Endodermal cell (in vitro differentiated cells): ENCODE results near the gene LGALS14. TPM values are rescaled to one million over a fixed set of nuclear protein-coding genes. Genes with fewer than 3 reads are reported as not detected.
"Not testable (repeated sequence)": the region's sequence is repeated elsewhere in the genome, so short reads cannot be mapped to it uniquely, and the experiment has no call there.

Source experiments
- DNase-seq: peaks from one replicate; pipeline ENCODE4 v3.0.0-alpha.2; 2017
- H3K27ac ChIP-seq: 2 replicates; pipeline ENCODE4 v1.5.1; 2013; ENCODE audit warnings: mild to moderate bottlenecking, low read depth, low read length, moderate library complexity
- H3K27me3 ChIP-seq: 2 replicates; pipeline ENCODE4 v1.6.1; 2013; ENCODE audit warnings: mild to moderate bottlenecking, low read length, moderate library complexity; ENCODE audit not compliant: insufficient read depth, control insufficient read depth, poor library complexity, severe bottlenecking
- H3K36me3 ChIP-seq: 2 replicates; pipeline ENCODE4 v1.7.0; 2013; ENCODE audit warnings: mild to moderate bottlenecking, low read length, moderate library complexity; ENCODE audit not compliant: control insufficient read depth, insufficient read depth
- H3K4me1 ChIP-seq: one replicate; pipeline ENCODE4 v1.7.0; 2013; ENCODE audit warnings: low read length; ENCODE audit not compliant: control insufficient read depth, insufficient read depth
- H3K4me3 ChIP-seq: 2 replicates; pipeline ENCODE4 v1.5.1; 2013; ENCODE audit warnings: mild to moderate bottlenecking, low read length, moderate library complexity
- H3K9ac ChIP-seq: 2 replicates; pipeline ENCODE4 v1.6.1; 2013; ENCODE audit warnings: mild to moderate bottlenecking, low read length, moderate library complexity; ENCODE audit not compliant: poor library complexity, severe bottlenecking; ENCODE audit errors: extremely low read depth
- H3K9me3 ChIP-seq: 2 replicates; pipeline ENCODE4 v1.6.1; 2013; ENCODE audit warnings: mild to moderate bottlenecking, low read length, moderate library complexity; ENCODE audit not compliant: control insufficient read depth
- H3K27ac Mint-ChIP-seq: 2 replicates; pipeline ENCODE4 v1.8.0; 2020; ENCODE audit warnings: mixed read lengths
- H3K27me3 Mint-ChIP-seq: 2 replicates; pipeline ENCODE4 v1.8.0; 2021; ENCODE audit warnings: mild to moderate bottlenecking, mixed read lengths; ENCODE audit not compliant: insufficient read depth
- H3K36me3 Mint-ChIP-seq: 2 replicates; pipeline ENCODE4 v1.8.0; 2020; ENCODE audit warnings: low read depth, mixed read lengths
- H3K4me1 Mint-ChIP-seq: 2 replicates; pipeline ENCODE4 v1.8.0; 2020; ENCODE audit warnings: mixed read lengths
- H3K4me3 Mint-ChIP-seq: 2 replicates; pipeline ENCODE4 v1.8.0; 2020; ENCODE audit warnings: mild to moderate bottlenecking, moderate library complexity, mixed read lengths
- H3K9me3 Mint-ChIP-seq: 2 replicates; pipeline ENCODE4 v1.8.0; 2020; ENCODE audit warnings: mild to moderate bottlenecking, mixed read lengths
- CTCF ChIP-seq: fragments of 200-600 bp; sonication (generic); conservative IDR thresholded peaks from 2 replicates; pipeline ENCODE4 v1.5.0; 2021; ENCODE audit warnings: antibody characterized with exemption, mild to moderate bottlenecking
- WGBS, 2 experiments: methylation state at CpG; one replicate each; pipeline versions ENCODE4 v1.1.5 to v1.1.7; 2013; ENCODE audit warnings: missing lambda C conversion rate in 2 of 2, mixed read lengths in 1 of 2; ENCODE audit not compliant: insufficient coverage in 1 of 2, insufficient read length in 1 of 2; 5-methylcytosine and 5-hydroxymethylcytosine counted together
- total RNA-seq, 2 donors: library from RNA; stranded (reverse); fragmentation: NEBNext Ultra II Directional in 1 of 2; extraction: Animal tissue kit (Norgen Biotek cat#: 25700) in 1 of 2; gene quantifications; 2 replicates in 1 of 2; 3 replicates in 1 of 2; pipeline ENCODE4 v1.2.1, GENCODE V29; 2021

The LGALS14 gene
- total RNA-seq, 2 donors from 2014 or later = not detected

GRCh38 chr19:39708594-39708993 lies 4.3 kb downstream of the LGALS14 start:
- H3K4me1 Mint-ChIP-seq = no peaks in the 10 kb centered on the region
- H3K27ac ChIP-seq = no peak overlapping the region
- no peak overlapping the region for H3K4me3 ChIP-seq
- DNase-seq = no peak
- WGBS, 2 experiments = 83 to 98% methylated on average over 5 to 6 of the region's 6 CpGs
- H3K27ac Mint-ChIP-seq = no peak overlapping the region
- H3K36me3 Mint-ChIP-seq = no peaks in the 10 kb centered on the region
- no peaks in the 10 kb centered on the region for H3K9me3 ChIP-seq
- no peak overlapping the region for H3K4me3 Mint-ChIP-seq
- TF ChIP-seq CTCF = no peak
- H3K27me3 ChIP-seq = no peaks in the 10 kb centered on the region
- H3K27me3 Mint-ChIP-seq = no peaks in the 10 kb centered on the region
- no peaks in the 10 kb centered on the region for H3K36me3 ChIP-seq
- peaks cover 3% of the 10 kb centered on the region for H3K9me3 Mint-ChIP-seq
- no peaks in the 10 kb centered on the region for H3K4me1 ChIP-seq
- no peak overlapping the region for H3K9ac ChIP-seq

- Mint-ChIP-seq H3K4me1 (no peaks in the 10 kb centered on the region), H3K4me3 (no peak overlapping the region), H3K27ac (no peak overlapping the region), H3K27me3 (no peaks in the 10 kb centered on the region), H3K36me3 (no peaks in the 10 kb centered on the region), H3K9me3 (peaks cover 3% of the 10 kb centered on the region)
- no peak for DNase-seq
- H3K27ac ChIP-seq = no peak overlapping the region
- H3K4me3 ChIP-seq = no peak overlapping the region
- no peak for TF ChIP-seq CTCF
- no peaks in the 10 kb centered on the region for H3K27me3 ChIP-seq
- no peaks in the 10 kb centered on the region for H3K4me1 ChIP-seq
- no peaks in the 10 kb centered on the region for H3K9me3 ChIP-seq
- no peak overlapping the region for H3K9ac ChIP-seq
- no peaks in the 10 kb centered on the region for H3K36me3 ChIP-seq
- WGBS, 2 experiments = 82 to 89% methylated on average over 5 of the region's 5 CpGs
These were observed 5.0 kb downstream of the LGALS14 start for GRCh38 chr19:39709026-39709872.

GRCh38 chr19:39710333-39710890 lies 6.1 kb downstream of the LGALS14 start:
- no peaks in the 10 kb centered on the region for H3K36me3 Mint-ChIP-seq
- Histone ChIP-seq H3K4me3 (no peak overlapping the region), H3K9me3 (no peaks in the 10 kb centered on the region), H3K36me3 (no peaks in the 10 kb centered on the region), H3K9ac (no peak overlapping the region), H3K4me1 (no peaks in the 10 kb centered on the region), H3K27me3 (no peaks in the 10 kb centered on the region), H3K27ac (no peak overlapping the region)
- no peak for TF ChIP-seq CTCF
- no peaks in the 10 kb centered on the region for H3K4me1 Mint-ChIP-seq
- H3K4me3 Mint-ChIP-seq = no peak overlapping the region
- no peak for DNase-seq
- peaks cover 3% of the 10 kb centered on the region for H3K9me3 Mint-ChIP-seq
- H3K27ac Mint-ChIP-seq = no peak overlapping the region
- WGBS, 2 experiments = 90 to 92% methylated on average over 3 to 4 of the region's 4 CpGs
- peaks cover 3% of the 10 kb centered on the region for H3K27me3 Mint-ChIP-seq

GRCh38 chr19:39720144-39720543 lies 15.9 kb downstream of the LGALS14 start:
- peaks cover 23% of the 10 kb centered on the region for H3K9me3 Mint-ChIP-seq
- H3K27me3 ChIP-seq, DNase-seq, H3K27ac Mint-ChIP-seq, H3K4me3 ChIP-seq, H3K36me3 Mint-ChIP-seq, H3K36me3 ChIP-seq, H3K9me3 ChIP-seq, H3K9ac ChIP-seq, H3K4me1 ChIP-seq, H3K4me1 Mint-ChIP-seq, H3K4me3 Mint-ChIP-seq, H3K27ac ChIP-seq: not testable (repeated sequence)
- 56 to 73% methylated on average over 2 to 3 of the region's 3 CpGs for WGBS, 2 experiments
- peaks cover 23% of the 10 kb centered on the region for H3K27me3 Mint-ChIP-seq
